Measurements from ENCODE around the gene PHC2.

The PHC2 gene

GRCh38 chr1:33438364-33439160 lies 7.7 kb upstream of the PHC2 start:
- 0 out of 2 replicates have a peak, but pooled peaks cover 11% of the 10 kb centered on the region for H3K27me3 ChIP-seq (ENCODE audit: insufficient read depth, low read length)
- no peaks in the 10 kb centered on the region for H3K36me3 ChIP-seq (ENCODE audit: insufficient read depth, low read length)
- no peak overlapping the region for H2AFZ ChIP-seq (ENCODE audit: low read length)
- H3K4me1 ChIP-seq (ENCODE audit: insufficient read depth, low read length, severe bottlenecking), result no peaks in the 10 kb centered on the region
- no peak overlapping the region for H3K9ac ChIP-seq (ENCODE audit: low read length)
- H3K4me2 ChIP-seq (ENCODE audit: low read length), result no peak overlapping the region
- no peaks in the 10 kb centered on the region for H3K79me2 ChIP-seq (ENCODE audit: insufficient read depth, low read length)
- no peaks in the 10 kb centered on the region for H3K9me3 ChIP-seq (ENCODE audit: low read length)
- no peaks in the 10 kb centered on the region for H3F3A ChIP-seq (ENCODE audit: insufficient read depth, low read length)
- H3K27ac ChIP-seq (ENCODE audit: low read depth, low read length, poor library complexity, severe bottlenecking), result no peak overlapping the region
- H3K4me3 ChIP-seq (ENCODE audit: low read depth, low read length, poor library complexity, severe bottlenecking), result no peak overlapping the region
- H3K9me2 ChIP-seq (ENCODE audit: low read depth, low read length), result no peaks in the 10 kb centered on the region
- H4K20me1 ChIP-seq (ENCODE audit: insufficient read depth, low read length), result no peaks in the 10 kb centered on the region
- TF ChIP-seq CTCF (IDR thresholded peaks at IDR 0.05; ENCODE audit: low read length) (no peak), EZH2 (IDR thresholded peaks at IDR 0.05; ENCODE audit: borderline replicate concordance, low read length) (no peak)

GRCh38 chr1:33436557-33437285 lies 5.8 kb upstream of the PHC2 start:
- no peaks in the 10 kb centered on the region for H3K36me3 ChIP-seq (ENCODE audit: insufficient read depth, low read length)
- no peaks in the 10 kb centered on the region for H3K9me3 ChIP-seq (ENCODE audit: low read length)
- no peak overlapping the region for H3K27ac ChIP-seq (ENCODE audit: low read depth, low read length, poor library complexity, severe bottlenecking)
- H3K4me2 ChIP-seq (ENCODE audit: low read length), result no peak overlapping the region
- no peak overlapping the region for H3K9ac ChIP-seq (ENCODE audit: low read length)
- H3K4me1 ChIP-seq (ENCODE audit: insufficient read depth, low read length, severe bottlenecking), result no peaks in the 10 kb centered on the region
- 0 out of 2 replicates have a peak, but pooled peaks cover 7% of the 10 kb centered on the region for H3K27me3 ChIP-seq (ENCODE audit: insufficient read depth, low read length)
- no peaks in the 10 kb centered on the region for H3K9me2 ChIP-seq (ENCODE audit: low read depth, low read length)
- no peak overlapping the region for H3K4me3 ChIP-seq (ENCODE audit: low read depth, low read length, poor library complexity, severe bottlenecking)
- H2AFZ ChIP-seq (ENCODE audit: low read length), result no peak overlapping the region
- no peaks in the 10 kb centered on the region for H4K20me1 ChIP-seq (ENCODE audit: insufficient read depth, low read length)
- TF ChIP-seq EZH2 (IDR thresholded peaks at IDR 0.05; ENCODE audit: borderline replicate concordance, low read length), result no peak
- no peak for TF ChIP-seq CTCF (IDR thresholded peaks at IDR 0.05; ENCODE audit: low read length)
- H3F3A ChIP-seq (ENCODE audit: insufficient read depth, low read length), result no peaks in the 10 kb centered on the region
- no peaks in the 10 kb centered on the region for H3K79me2 ChIP-seq (ENCODE audit: insufficient read depth, low read length)

- H3F3A ChIP-seq (ENCODE audit: insufficient read depth, low read length), result no peaks in the 10 kb centered on the region
- no peak overlapping the region for H3K27ac ChIP-seq (ENCODE audit: low read depth, low read length, poor library complexity, severe bottlenecking)
- no peak overlapping the region for H3K4me3 ChIP-seq (ENCODE audit: low read depth, low read length, poor library complexity, severe bottlenecking)
- peaks cover 3% of the 10 kb centered on the region for H3K4me1 ChIP-seq (ENCODE audit: insufficient read depth, low read length, severe bottlenecking)
- TF ChIP-seq CTCF (IDR thresholded peaks at IDR 0.05; ENCODE audit: low read length) (no peak), EZH2 (IDR thresholded peaks at IDR 0.05; ENCODE audit: borderline replicate concordance, low read length) (no peak)
- H2AFZ ChIP-seq (ENCODE audit: low read length), result no peak overlapping the region
- no peaks in the 10 kb centered on the region for H3K9me3 ChIP-seq (ENCODE audit: low read length)
- no peaks in the 10 kb centered on the region for H3K9me2 ChIP-seq (ENCODE audit: low read depth, low read length)
- no peak overlapping the region for H3K9ac ChIP-seq (ENCODE audit: low read length)
- peaks cover 7% of the 10 kb centered on the region; the same call in 1 of the 2 replicates for H3K27me3 ChIP-seq (ENCODE audit: insufficient read depth, low read length)
- no peak overlapping the region for H3K4me2 ChIP-seq (ENCODE audit: low read length)
- H4K20me1 ChIP-seq (ENCODE audit: insufficient read depth, low read length), result no peaks in the 10 kb centered on the region
- no peaks in the 10 kb centered on the region for H3K36me3 ChIP-seq (ENCODE audit: insufficient read depth, low read length)
- no peaks in the 10 kb centered on the region for H3K79me2 ChIP-seq (ENCODE audit: insufficient read depth, low read length)
Observed at GRCh38 chr1:33435096-33435820, 4.4 kb upstream of the PHC2 start.
